GM19025 (cell line): ENCODE measurements around the gene TNRC6A.

Experiments
- ATAC-seq: cut with Tn5 transposase; IDR thresholded peaks from one replicate; pipeline ENCODE4 v1.9.1; 2021; ENCODE audit warnings: mild to moderate bottlenecking, low read depth, moderate library complexity; ENCODE audit not compliant: unreplicated experiment

TNRC6A gene

GRCh38 chr16:24861461-24861860 is 132.0 kb downstream of the TNRC6A start:
- ATAC-seq: no peak

GRCh38 chr16:24863582-24864437 is 134.4 kb downstream of the TNRC6A start:
- no peak for ATAC-seq

- ATAC-seq: no peak
These were observed 139.6 kb downstream of the TNRC6A start for GRCh38 chr16:24869033-24869432.

- no peak for ATAC-seq
These were observed 142.4 kb downstream of the TNRC6A start for GRCh38 chr16:24871891-24872290.

- no peak for ATAC-seq
These were observed 143.6 kb downstream of the TNRC6A start for GRCh38 chr16:24873028-24873427.

GRCh38 chr16:24875466-24875865 is 146.0 kb downstream of the TNRC6A start:
- ATAC-seq: no peak
